GM23248 (cell line): Measurements from ENCODE around the gene GFRA3. TPM values are rescaled to one million over a fixed set of nuclear protein-coding genes. Genes with fewer than 3 reads are reported as not detected.
"Not testable (repeated sequence)": the region's sequence is repeated elsewhere in the genome, so short reads cannot be mapped to it uniquely, and the experiment has no call there.

Experiments used
- DNase-seq: peaks from one replicate; pipeline ENCODE4 v3.0.0-alpha.2; 2015
- H2AFZ ChIP-seq: fragments of 200-600 bp; sonication (generic); 2 replicates; pipeline ENCODE4 v1.6.1; 2016; ENCODE audit warnings: antibody characterized with exemption
- H3F3A ChIP-seq: fragments of 200-600 bp; sonication (generic); 2 replicates; pipeline ENCODE4 v1.6.1; 2016; ENCODE audit warnings: mild to moderate bottlenecking, antibody characterized with exemption, mixed run types; ENCODE audit not compliant: insufficient read depth
- H3K27ac ChIP-seq: fragments of 200-600 bp; sonication (generic); 2 replicates; pipeline ENCODE4 v1.5.1; 2016; ENCODE audit warnings: mild to moderate bottlenecking
- H3K27me3 ChIP-seq: fragments of 200-600 bp; sonication (generic); replicated peaks from 2 replicates; pipeline ENCODE4 v1.6.1; 2016; ENCODE audit warnings: mild to moderate bottlenecking; ENCODE audit not compliant: insufficient read depth
- H3K36me3 ChIP-seq: fragments of 200-600 bp; sonication (generic); 2 replicates; pipeline ENCODE4 v1.6.1; 2016; ENCODE audit warnings: low read depth, mild to moderate bottlenecking
- H3K4me1 ChIP-seq: fragments of 200-600 bp; sonication (generic); 2 replicates; pipeline ENCODE4 v1.6.1; 2016; ENCODE audit warnings: mild to moderate bottlenecking; ENCODE audit not compliant: insufficient read depth
- H3K4me2 ChIP-seq: fragments of 200-600 bp; sonication (generic); one replicate; pipeline ENCODE4 v1.6.1; 2016; ENCODE audit warnings: mild to moderate bottlenecking; ENCODE audit not compliant: unreplicated experiment
- H3K4me3 ChIP-seq: fragments of 200-600 bp; sonication (generic); 2 replicates; pipeline ENCODE4 v1.5.1; 2016; ENCODE audit warnings: mild to moderate bottlenecking
- H3K79me2 ChIP-seq: fragments of 200-600 bp; sonication (generic); 2 replicates; pipeline ENCODE4 v1.6.1; 2016; ENCODE audit warnings: mild to moderate bottlenecking; ENCODE audit not compliant: insufficient read depth
- H3K9ac ChIP-seq: fragments of 200-600 bp; sonication (generic); 2 replicates; pipeline ENCODE4 v1.6.1; 2016; ENCODE audit warnings: mild to moderate bottlenecking
- H3K9me2 ChIP-seq: fragments of 200-600 bp; sonication (generic); 2 replicates; pipeline ENCODE4 v1.6.1; 2016; ENCODE audit warnings: mixed run types, mild to moderate bottlenecking, moderate library complexity; ENCODE audit not compliant: insufficient read depth
- H3K9me3 ChIP-seq: fragments of 200-600 bp; sonication (generic); one replicate; pipeline ENCODE4 v1.6.1; 2017; ENCODE audit warnings: low read depth
- H4K20me1 ChIP-seq: fragments of 200-600 bp; sonication (generic); 2 replicates; pipeline ENCODE4 v1.6.0; 2016; ENCODE audit not compliant: insufficient read depth
- EZH2 ChIP-seq: fragments of 200-600 bp; sonication (generic); IDR thresholded peaks from 2 replicates; pipeline ENCODE4 v1.6.1; 2018; ENCODE audit warnings: antibody characterized with exemption, mild to moderate bottlenecking; ENCODE audit not compliant: insufficient read depth, poor library complexity, severe bottlenecking
- EZH2phosphoT487 ChIP-seq: fragments of 200-600 bp; sonication (generic); IDR thresholded peaks from 2 replicates; pipeline ENCODE4 v1.6.1; 2018; ENCODE audit warnings: antibody characterized with exemption, moderate library complexity, mild to moderate bottlenecking, low read depth; ENCODE audit not compliant: insufficient read depth
- WGBS, 2 experiments: methylation state at CpG; one replicate each; pipeline ENCODE4 v1.1.6; 2015 to 2017; ENCODE audit warnings: low lambda C conversion rate in 2 of 2, low coverage in 1 of 2; ENCODE audit errors: missing lambda C conversion rate in 2 of 2; 5-methylcytosine and 5-hydroxymethylcytosine counted together
- in situ Hi-C: fragments of 300-500 bp; cut with MboI; formaldehyde crosslinking; loops from 2 replicates; pipeline ENCODE4 v1.15.0; 2020
- polyA plus RNA-seq: library from polyadenylated mRNA; unstranded; fragments of >200 nt; fragmentation: Nextera tagmentation; extraction: Ambion mirVana; gene quantifications from 2 replicates; pipeline ENCODE4 v1.2.1, GENCODE V29; 2016
- total RNA-seq: library from RNA; depleted of rRNA; stranded (reverse); fragments of >200 nt; shearing (Covaris generic); gene quantifications from 2 replicates; pipeline ENCODE4 v1.2.3, GENCODE V29; 2014; rRNA removed

The GFRA3 gene, protein sequence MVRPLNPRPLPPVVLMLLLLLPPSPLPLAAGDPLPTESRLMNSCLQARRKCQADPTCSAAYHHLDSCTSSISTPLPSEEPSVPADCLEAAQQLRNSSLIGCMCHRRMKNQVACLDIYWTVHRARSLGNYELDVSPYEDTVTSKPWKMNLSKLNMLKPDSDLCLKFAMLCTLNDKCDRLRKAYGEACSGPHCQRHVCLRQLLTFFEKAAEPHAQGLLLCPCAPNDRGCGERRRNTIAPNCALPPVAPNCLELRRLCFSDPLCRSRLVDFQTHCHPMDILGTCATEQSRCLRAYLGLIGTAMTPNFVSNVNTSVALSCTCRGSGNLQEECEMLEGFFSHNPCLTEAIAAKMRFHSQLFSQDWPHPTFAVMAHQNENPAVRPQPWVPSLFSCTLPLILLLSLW
- total RNA-seq (not detected in 2 replicates), polyA plus RNA-seq (not detected in 2 replicates)

DNA sequence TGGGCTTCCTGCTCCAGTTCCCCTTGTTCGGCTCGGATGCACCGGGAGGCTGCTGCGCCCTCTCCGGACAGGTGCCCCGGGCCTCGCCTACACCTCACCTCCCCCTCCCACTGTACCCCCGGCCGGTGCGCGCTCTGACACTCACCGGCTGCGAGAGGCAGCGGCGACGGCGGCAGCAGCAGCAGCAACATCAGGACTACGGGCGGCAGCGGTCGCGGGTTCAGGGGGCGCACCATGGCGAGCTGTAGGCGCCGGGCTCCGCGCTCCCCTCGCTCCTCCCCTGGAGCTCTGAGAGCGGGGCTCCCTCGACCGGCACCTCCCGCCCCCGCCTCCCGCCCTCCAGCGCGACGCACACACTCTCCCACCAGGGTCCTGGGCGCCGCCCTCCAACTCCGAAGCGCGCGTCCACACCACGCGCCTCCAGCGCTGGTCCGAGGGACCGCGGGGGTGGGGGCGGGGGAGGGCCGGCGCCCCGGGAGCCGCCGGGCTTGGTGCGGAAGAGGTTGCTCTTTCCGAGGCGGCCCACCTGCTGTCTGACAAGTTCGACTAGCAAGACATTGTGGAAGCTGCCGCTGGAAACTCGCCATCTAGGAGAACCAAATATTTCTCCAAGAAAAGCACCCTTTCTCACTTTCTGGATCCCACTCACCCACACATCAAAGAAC lies at the start of gene GFRA3:
GFRA3 (minus strand) TSS at position 433 of the 665 bp plus-strand sequence; CDS start at position 236, 197 bp downstream.
- Histone ChIP-seq H3K36me3 (no peaks in the 10 kb centered on the region), H4K20me1 (no peaks in the 10 kb centered on the region), H3F3A (no peaks in the 10 kb centered on the region), H3K27ac (no peak within 1 kb of the TSS), H3K4me3 (peak within 1 kb of the TSS; percentile 52), H3K9me3 (no peaks in the 10 kb centered on the region), H3K27me3 (peaks cover 24% of the 10 kb centered on the region), H3K79me2 (no peaks in the 10 kb centered on the region), H3K9me2 (no peaks in the 10 kb centered on the region), H3K4me1 (no peaks in the 10 kb centered on the region), H3K4me2 (peak within 1 kb of the TSS; percentile 59), H3K9ac (no peak within 1 kb of the TSS), H2AFZ (peak within 1 kb of the TSS; percentile 48)
- TF ChIP-seq EZH2phosphoT487 (no peak), EZH2 (no peak)
- in situ Hi-C loops = no loop called here
- peak; percentile 23 for DNase-seq
- WGBS, 2 experiments = 5 to 8% methylated on average over 34 to 50 of the region's 62 CpGs

DNA sequence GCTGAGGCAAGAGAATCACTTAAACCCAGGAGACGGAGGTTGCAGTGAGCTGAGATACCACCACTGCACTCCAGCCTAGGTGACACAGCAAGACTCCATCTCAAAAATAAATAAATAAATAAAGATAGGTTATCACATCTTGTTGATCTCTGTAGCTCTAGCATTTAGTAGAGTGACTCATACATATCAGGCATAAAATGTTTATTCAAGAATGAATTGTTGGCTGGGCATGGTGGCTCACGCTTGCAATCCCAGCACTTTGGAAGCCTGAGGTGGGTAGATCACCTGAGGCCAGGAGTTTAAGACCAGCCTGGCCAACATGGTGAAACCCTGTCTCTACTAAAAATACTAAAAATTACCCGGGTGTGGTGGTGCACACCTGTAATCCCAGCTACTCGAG lies 43.8 kb upstream of the GFRA3 start:
- H3K4me1 ChIP-seq, H3K4me2 ChIP-seq, in situ Hi-C loops, H2AFZ ChIP-seq, H3K27me3 ChIP-seq, H3K4me3 ChIP-seq, H3K9me3 ChIP-seq, H4K20me1 ChIP-seq, H3K9me2 ChIP-seq, H3K36me3 ChIP-seq, H3K27ac ChIP-seq, DNase-seq, H3K79me2 ChIP-seq, H3K9ac ChIP-seq, H3F3A ChIP-seq: not testable (repeated sequence)
- WGBS, 2 experiments = 95 to 99% methylated on average over 4 of the region's 4 CpGs

DNA sequence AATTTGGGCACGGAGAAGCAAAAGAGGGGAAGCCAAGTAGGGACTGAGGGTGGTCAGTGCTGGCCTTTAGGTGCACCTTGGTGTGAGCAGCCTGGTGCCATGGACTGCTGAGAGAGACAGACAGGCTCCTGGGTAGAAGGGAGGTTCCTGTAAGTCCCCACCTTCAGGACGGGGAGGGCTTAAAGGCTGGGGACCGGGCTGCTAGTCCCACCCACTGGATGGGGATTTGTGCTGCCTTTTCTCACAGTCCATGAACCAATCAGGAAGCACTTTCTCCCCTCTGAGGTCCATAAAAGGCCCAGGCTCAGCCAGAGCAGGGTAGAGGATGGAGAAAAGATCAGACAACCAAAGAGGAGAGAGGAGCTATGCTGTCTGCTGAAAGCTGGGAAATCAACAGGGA lies 41.9 kb upstream of the GFRA3 start:
- WGBS, 2 experiments = 64 to 71% methylated on average over 3 of the region's 3 CpGs
- Histone ChIP-seq H3F3A (no peaks in the 10 kb centered on the region), H3K36me3 (no peaks in the 10 kb centered on the region), H2AFZ (no peak overlapping the region), H3K4me3 (no peak overlapping the region), H3K9me2 (no peaks in the 10 kb centered on the region), H3K9me3 (no peaks in the 10 kb centered on the region), H3K79me2 (no peaks in the 10 kb centered on the region), H3K9ac (no peak overlapping the region), H3K27ac (no peak overlapping the region), H4K20me1 (no peaks in the 10 kb centered on the region), H3K4me1 (no peaks in the 10 kb centered on the region), H3K4me2 (no peak overlapping the region), H3K27me3 (no peaks in the 10 kb centered on the region)
- in situ Hi-C loops = no loop called here
- DNase-seq = no peak
- TF ChIP-seq EZH2 (no peak), EZH2phosphoT487 (no peak)

DNA sequence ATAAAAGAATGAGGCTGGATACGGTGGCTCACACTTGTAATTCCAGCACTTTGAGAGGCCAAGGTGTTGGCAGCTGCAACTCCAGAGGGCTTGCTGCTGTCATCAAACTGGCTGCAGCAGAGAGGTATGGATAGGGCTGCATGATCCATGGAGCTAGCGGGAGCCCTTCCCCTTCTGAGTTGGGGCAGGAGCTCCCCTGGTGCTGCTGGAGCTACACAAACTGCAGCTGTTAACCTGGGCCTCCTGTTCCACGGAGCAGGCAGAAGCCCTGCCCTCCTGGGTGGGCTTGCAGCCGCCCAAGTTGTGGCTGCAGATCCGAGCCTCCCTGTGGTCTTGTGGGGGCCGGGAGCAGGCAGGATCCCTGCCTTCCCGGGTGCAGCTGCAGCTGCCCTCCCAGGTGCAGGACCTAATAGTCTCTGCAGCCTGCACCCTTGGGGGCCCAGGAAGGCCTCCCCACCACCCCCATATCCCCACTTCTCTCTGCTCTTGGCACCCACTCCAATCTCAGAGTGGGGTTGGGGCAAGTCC lies 41.4 kb upstream of the GFRA3 start:
- WGBS, 2 experiments = 97 to 98% methylated on average over 5 to 7 of the region's 7 CpGs
- in situ Hi-C loops = no loop called here

More for the DNA sequence above, 41.4 kb upstream of the GFRA3 start:
- no peak overlapping the region for H2AFZ ChIP-seq
- H3K9me2 ChIP-seq = no peaks in the 10 kb centered on the region
- no peak overlapping the region for H3K4me2 ChIP-seq
- H3K27ac ChIP-seq = no peak overlapping the region
- H3K27me3 ChIP-seq = no peaks in the 10 kb centered on the region
- no peaks in the 10 kb centered on the region for H3K79me2 ChIP-seq
- H3K36me3 ChIP-seq = no peaks in the 10 kb centered on the region
- H3F3A ChIP-seq = no peaks in the 10 kb centered on the region
- no peaks in the 10 kb centered on the region for H3K9me3 ChIP-seq
- TF ChIP-seq EZH2phosphoT487 = no peak
- no peak for TF ChIP-seq EZH2
- H3K4me1 ChIP-seq = no peaks in the 10 kb centered on the region
- no peaks in the 10 kb centered on the region for H4K20me1 ChIP-seq
- no peak for DNase-seq
- no peak overlapping the region for H3K9ac ChIP-seq
- no peak overlapping the region for H3K4me3 ChIP-seq
